ENCODE data around the gene HOXB6.

The HOXB6 gene

GRCh38 chr17:48642843-48643696 lies 38.3 kb upstream of the HOXB6 start:
- no peak for ATAC-seq
- TF ChIP-seq, protein P1, sequence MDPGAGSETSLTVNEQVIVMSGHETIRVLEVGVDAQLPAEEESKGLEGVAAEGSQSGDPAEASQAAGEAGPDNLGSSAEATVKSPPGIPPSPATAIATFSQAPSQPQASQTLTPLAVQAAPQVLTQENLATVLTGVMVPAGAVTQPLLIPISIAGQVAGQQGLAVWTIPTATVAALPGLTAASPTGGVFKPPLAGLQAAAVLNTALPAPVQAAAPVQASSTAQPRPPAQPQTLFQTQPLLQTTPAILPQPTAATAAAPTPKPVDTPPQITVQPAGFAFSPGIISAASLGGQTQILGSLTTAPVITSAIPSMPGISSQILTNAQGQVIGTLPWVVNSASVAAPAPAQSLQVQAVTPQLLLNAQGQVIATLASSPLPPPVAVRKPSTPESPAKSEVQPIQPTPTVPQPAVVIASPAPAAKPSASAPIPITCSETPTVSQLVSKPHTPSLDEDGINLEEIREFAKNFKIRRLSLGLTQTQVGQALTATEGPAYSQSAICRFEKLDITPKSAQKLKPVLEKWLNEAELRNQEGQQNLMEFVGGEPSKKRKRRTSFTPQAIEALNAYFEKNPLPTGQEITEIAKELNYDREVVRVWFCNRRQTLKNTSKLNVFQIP (CRISPR knock-in tag; IDR thresholded peaks at IDR 0.05; ENCODE audit: borderline replicate concordance, low read depth) = no peak
- no peak for TF ChIP-seq TOX (CRISPR knock-in tag; IDR thresholded peaks at IDR 0.05; ENCODE audit: borderline replicate concordance)
- no peak for TF ChIP-seq PPARA (CRISPR knock-in tag; IDR thresholded peaks at IDR 0.05; ENCODE audit: borderline replicate concordance)
- no peak for TF ChIP-seq ZFP3 (CRISPR knock-in tag; IDR thresholded peaks at IDR 0.05)
- TF ChIP-seq, protein P2, sequence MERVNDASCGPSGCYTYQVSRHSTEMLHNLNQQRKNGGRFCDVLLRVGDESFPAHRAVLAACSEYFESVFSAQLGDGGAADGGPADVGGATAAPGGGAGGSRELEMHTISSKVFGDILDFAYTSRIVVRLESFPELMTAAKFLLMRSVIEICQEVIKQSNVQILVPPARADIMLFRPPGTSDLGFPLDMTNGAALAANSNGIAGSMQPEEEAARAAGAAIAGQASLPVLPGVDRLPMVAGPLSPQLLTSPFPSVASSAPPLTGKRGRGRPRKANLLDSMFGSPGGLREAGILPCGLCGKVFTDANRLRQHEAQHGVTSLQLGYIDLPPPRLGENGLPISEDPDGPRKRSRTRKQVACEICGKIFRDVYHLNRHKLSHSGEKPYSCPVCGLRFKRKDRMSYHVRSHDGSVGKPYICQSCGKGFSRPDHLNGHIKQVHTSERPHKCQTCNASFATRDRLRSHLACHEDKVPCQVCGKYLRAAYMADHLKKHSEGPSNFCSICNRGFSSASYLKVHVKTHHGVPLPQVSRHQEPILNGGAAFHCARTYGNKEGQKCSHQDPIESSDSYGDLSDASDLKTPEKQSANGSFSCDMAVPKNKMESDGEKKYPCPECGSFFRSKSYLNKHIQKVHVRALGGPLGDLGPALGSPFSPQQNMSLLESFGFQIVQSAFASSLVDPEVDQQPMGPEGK (CRISPR knock-in tag; IDR thresholded peaks at IDR 0.05; ENCODE audit: borderline replicate concordance) = no peak
- TF ChIP-seq ZC3H10 (CRISPR knock-in tag; IDR thresholded peaks at IDR 0.05) = no peak
- no peak for TF ChIP-seq GLIS3 (CRISPR knock-in tag; IDR thresholded peaks at IDR 0.05)
- no peak for TF ChIP-seq ZFP30 (CRISPR knock-in tag; IDR thresholded peaks at IDR 0.05)
- TF ChIP-seq TSHZ2 (CRISPR knock-in tag; IDR thresholded peaks at IDR 0.05) = no peak
- no peak for TF ChIP-seq ESRRG (CRISPR knock-in tag; IDR thresholded peaks at IDR 0.05)
- TF ChIP-seq CSRNP3 (CRISPR knock-in tag; IDR thresholded peaks at IDR 0.05) = no peak
- TF ChIP-seq ARNTL (CRISPR knock-in tag; IDR thresholded peaks at IDR 0.05; ENCODE audit: borderline replicate concordance, low read depth) = no peak
- no peak for TF ChIP-seq TCF4 (CRISPR knock-in tag; IDR thresholded peaks at IDR 0.05; ENCODE audit: borderline replicate concordance)

GRCh38 chr17:48642059-48642842 lies 37.5 kb upstream of the HOXB6 start:
- no peak for ATAC-seq
- no peak for TF ChIP-seq ARNTL (CRISPR knock-in tag; IDR thresholded peaks at IDR 0.05; ENCODE audit: borderline replicate concordance, low read depth)
- no peak for TF ChIP-seq ZFP30 (CRISPR knock-in tag; IDR thresholded peaks at IDR 0.05)
- TF ChIP-seq TSHZ2 (CRISPR knock-in tag; IDR thresholded peaks at IDR 0.05) = no peak
- no peak for TF ChIP-seq ZNF565 (CRISPR knock-in tag; conservative IDR thresholded peaks at IDR 0.05; ENCODE audit: low read depth)
- TF ChIP-seq SNAI2 (CRISPR knock-in tag; IDR thresholded peaks at IDR 0.05) = no peak
- no peak for TF ChIP-seq ZNF70 (CRISPR knock-in tag; IDR thresholded peaks at IDR 0.05)
- TF ChIP-seq TOX (CRISPR knock-in tag; IDR thresholded peaks at IDR 0.05; ENCODE audit: borderline replicate concordance) = no peak
- TF ChIP-seq GLIS3 (CRISPR knock-in tag; IDR thresholded peaks at IDR 0.05) = no peak
- TF ChIP-seq CSRNP3 (CRISPR knock-in tag; IDR thresholded peaks at IDR 0.05) = no peak
- TF ChIP-seq, protein P2 (CRISPR knock-in tag; IDR thresholded peaks at IDR 0.05; ENCODE audit: borderline replicate concordance) = no peak
- TF ChIP-seq ESRRG (CRISPR knock-in tag; IDR thresholded peaks at IDR 0.05) = no peak
- no peak for TF ChIP-seq CSDC2 (CRISPR knock-in tag; IDR thresholded peaks at IDR 0.05)
- TF ChIP-seq PPARA (CRISPR knock-in tag; IDR thresholded peaks at IDR 0.05; ENCODE audit: borderline replicate concordance) = no peak

Measured in SK-N-SH treated with all-trans-retinoic acid at 6 μM for 48 hours (cell line).